ENCODE measurements around the gene CA11.
"Not testable (repeated sequence)": the region's sequence is repeated elsewhere in the genome, so short reads cannot be mapped to it uniquely, and the experiment has no call there.

The CA11 gene

GRCh38 chr19:48646001-48646721 lies at the start of gene CA11:
Gene CA11, minus strand, starts transcription at chr19:48646187. Its CDS starts 555 bp downstream, at chr19:48645632.
- peak; percentile 92 for DNase-seq (ENCODE audit: low spot score)

GRCh38 chr19:48693629-48694028 lies 47.6 kb upstream of the CA11 start:
- DNase-seq (ENCODE audit: low spot score) = not testable (repeated sequence)

- DNase-seq (ENCODE audit: low spot score) = no peak
Observed at GRCh38 chr19:48689449-48689848, 43.5 kb upstream of the CA11 start.

- DNase-seq (ENCODE audit: low spot score) = no peak
Observed at GRCh38 chr19:48687776-48688175, 41.8 kb upstream of the CA11 start.

GRCh38 chr19:48686637-48687036 lies 40.6 kb upstream of the CA11 start:
- DNase-seq (ENCODE audit: low spot score) = not testable (repeated sequence)

- DNase-seq (ENCODE audit: low spot score) = no peak
Observed at GRCh38 chr19:48686088-48686487, 40.1 kb upstream of the CA11 start.

GRCh38 chr19:48685583-48685982 lies 39.6 kb upstream of the CA11 start:
- DNase-seq (ENCODE audit: low spot score) = no peak

- peak; percentile 26 for DNase-seq (ENCODE audit: low spot score)
Observed at GRCh38 chr19:48683349-48683748, 37.4 kb upstream of the CA11 start.

GRCh38 chr19:48681127-48681470 lies 35.1 kb upstream of the CA11 start:
- peak; percentile 63 for DNase-seq (ENCODE audit: low spot score)

GRCh38 chr19:48680436-48681126 lies 34.6 kb upstream of the CA11 start:
- DNase-seq (ENCODE audit: low spot score) = no peak

GRCh38 chr19:48680006-48680405 lies 34.0 kb upstream of the CA11 start:
- not testable (repeated sequence) for DNase-seq (ENCODE audit: low spot score)

GRCh38 chr19:48678201-48678600 lies 32.2 kb upstream of the CA11 start:
- DNase-seq (ENCODE audit: low spot score) = no peak

- DNase-seq (ENCODE audit: low spot score) = no peak
Observed at GRCh38 chr19:48676887-48677286, 30.9 kb upstream of the CA11 start.

GRCh38 chr19:48676487-48676886 lies 30.5 kb upstream of the CA11 start:
- DNase-seq (ENCODE audit: low spot score) = no peak

GRCh38 chr19:48674921-48675824 lies 29.2 kb upstream of the CA11 start:
- DNase-seq (ENCODE audit: low spot score) = peak; percentile 95

- no peak for DNase-seq (ENCODE audit: low spot score)
Observed at GRCh38 chr19:48674216-48674809, 28.3 kb upstream of the CA11 start.

- DNase-seq (ENCODE audit: low spot score) = no peak
Observed at GRCh38 chr19:48673436-48674100, 27.6 kb upstream of the CA11 start.

- DNase-seq (ENCODE audit: low spot score) = no peak
Observed at GRCh38 chr19:48672994-48673393, 27.0 kb upstream of the CA11 start, which contains the start of gene NTN5. Gene NTN5, minus strand, starts transcription at chr19:48673017. Its CDS starts 2,031 bp downstream, at chr19:48670986.

- DNase-seq (ENCODE audit: low spot score) = no peak
Observed at GRCh38 chr19:48671446-48671995, 25.5 kb upstream of the CA11 start.

GRCh38 chr19:48670699-48671445 lies 24.9 kb upstream of the CA11 start:
- no peak for DNase-seq (ENCODE audit: low spot score)
